H7 (cell line): ENCODE data around the gene BCL7C. TPM values are rescaled to one million over a fixed set of nuclear protein-coding genes. Genes with fewer than 3 reads are reported as not detected.
A peak's percentile ranks its signal among the peaks of the same experiment; 100 is the strongest.

Experiments
- DNase-seq: peaks from one replicate; pipeline ENCODE4 v3.0.0; 2012
- H3K27me3 ChIP-seq: 2 replicates; pipeline ENCODE4 v1.6.0; 2011; ENCODE audit warnings: mild to moderate bottlenecking, low read length; ENCODE audit not compliant: control insufficient read depth, insufficient read depth
- H3K36me3 ChIP-seq: replicated peaks from 2 replicates; pipeline ENCODE4 v1.5.1; 2011; ENCODE audit warnings: low read length; ENCODE audit not compliant: control insufficient read depth, insufficient read depth
- H3K4me3 ChIP-seq: 2 replicates; pipeline ENCODE4 v1.5.1; 2011; ENCODE audit warnings: low read depth, mild to moderate bottlenecking, control low read depth, low read length, moderate library complexity; ENCODE audit not compliant: insufficient read depth
- total RNA-seq: library from RNA; depleted of rRNA; stranded (reverse); fragments of >200 nt; shearing (Covaris generic); gene quantifications from 2 replicates; pipeline ENCODE4 v1.2.3, GENCODE V29; 2014

BCL7C gene
- total RNA-seq, 1 experiment from 2014 or later: 35.5 TPM

- Histone ChIP-seq H3K36me3 (no peaks in the 10 kb centered on the region), H3K4me3 (no peak overlapping the region), H3K27me3 (no peaks in the 10 kb centered on the region; the same call in 1 of the 2 replicates)
- DNase-seq: peak; percentile 87
Observed at GRCh38 chr16:30910427-30911029, 16.7 kb upstream of the BCL7C start.

- H3K36me3 ChIP-seq: no peaks in the 10 kb centered on the region
- DNase-seq: no peak
- H3K27me3 ChIP-seq: no peaks in the 10 kb centered on the region; the same call in 1 of the 2 replicates
- no peak overlapping the region for H3K4me3 ChIP-seq
Observed at GRCh38 chr16:30907064-30907463, 13.2 kb upstream of the BCL7C start.

- Histone ChIP-seq H3K4me3 (no peak overlapping the region), H3K36me3 (no peaks in the 10 kb centered on the region), H3K27me3 (no peaks in the 10 kb centered on the region; the same call in 1 of the 2 replicates)
- DNase-seq: peak; percentile 26
Observed at GRCh38 chr16:30904114-30904780, 10.4 kb upstream of the BCL7C start.

GRCh38 chr16:30903596-30903995, 9.7 kb upstream of the BCL7C start:
- Histone ChIP-seq H3K36me3 (no peaks in the 10 kb centered on the region), H3K27me3 (no peaks in the 10 kb centered on the region; the same call in 1 of the 2 replicates), H3K4me3 (no peak overlapping the region)
- DNase-seq: peak; percentile 37

- DNase-seq: peak; percentile 60
- no peaks in the 10 kb centered on the region for H3K36me3 ChIP-seq
- no peaks in the 10 kb centered on the region; the same call in 1 of the 2 replicates for H3K27me3 ChIP-seq
- H3K4me3 ChIP-seq: no peak overlapping the region
Observed at GRCh38 chr16:30903002-30903401, 9.1 kb upstream of the BCL7C start.

GRCh38 chr16:30902029-30902972, 8.4 kb upstream of the BCL7C start:
- no peaks in the 10 kb centered on the region for H3K36me3 ChIP-seq
- peak; percentile 96 for DNase-seq
- H3K4me3 ChIP-seq: peak overlapping the region; percentile 44

GRCh38 chr16:30901201-30902028, 7.5 kb upstream of the BCL7C start:
- peak; percentile 7 for DNase-seq
- no peaks in the 10 kb centered on the region; the same call in 1 of the 2 replicates for H3K27me3 ChIP-seq
- H3K4me3 ChIP-seq: peak overlapping the region; percentile 38
- H3K36me3 ChIP-seq: no peaks in the 10 kb centered on the region

More at GRCh38 chr16:30902029-30902972, 8.4 kb upstream of the BCL7C start:
- no peaks in the 10 kb centered on the region; the same call in 1 of the 2 replicates for H3K27me3 ChIP-seq

- H3K4me3 ChIP-seq: no peak overlapping the region
- H3K27me3 ChIP-seq: no peaks in the 10 kb centered on the region; the same call in 1 of the 2 replicates
- no peaks in the 10 kb centered on the region for H3K36me3 ChIP-seq
- no peak for DNase-seq
Observed at GRCh38 chr16:30900588-30900987, 6.7 kb upstream of the BCL7C start.

- H3K36me3 ChIP-seq: no peaks in the 10 kb centered on the region
- no peaks in the 10 kb centered on the region; the same call in none of the 2 replicates for H3K27me3 ChIP-seq
Observed at GRCh38 chr16:30899794-30900193, 5.9 kb upstream of the BCL7C start.

GRCh38 chr16:30896889-30897733, 3.2 kb upstream of the BCL7C start:
- H3K4me3 ChIP-seq: peak overlapping the region; percentile 60
- no peaks in the 10 kb centered on the region for H3K36me3 ChIP-seq
- H3K27me3 ChIP-seq: peaks cover 5% of the 10 kb centered on the region
- DNase-seq: peak; percentile 95

More at GRCh38 chr16:30899794-30900193, 5.9 kb upstream of the BCL7C start:
- no peak overlapping the region for H3K4me3 ChIP-seq
- DNase-seq: peak; percentile 6

- no peaks in the 10 kb centered on the region for H3K36me3 ChIP-seq
- H3K27me3 ChIP-seq: peaks cover 5% of the 10 kb centered on the region; the same call in 1 of the 2 replicates
- DNase-seq: peak; percentile 94
- H3K4me3 ChIP-seq: peak within 1 kb of the TSS; percentile 60
Observed at GRCh38 chr16:30896261-30896888, 2.5 kb upstream of the BCL7C start, which contains the start of gene CTF1. TSS of gene CTF1 (plus strand) at chr16:30896614. CDS start at chr16:30896644, 30 bp downstream.

- Histone ChIP-seq H3K36me3 (no peaks in the 10 kb centered on the region), H3K27me3 (peaks cover 5% of the 10 kb centered on the region; the same call in 1 of the 2 replicates), H3K4me3 (peak overlapping the region; percentile 60)
- no peak for DNase-seq
Observed at GRCh38 chr16:30895627-30896260, 1.9 kb upstream of the BCL7C start.
